Ovary (tissue), 3 donors: ENCODE results near the gene SDCCAG8.

Experiments
- POLR2A ChIP-seq: fragments of 450-650 bp; IDR thresholded peaks from one replicate; pipeline ENCODE4 v1.6.1; 2017; ENCODE audit warnings: antibody characterized with exemption, mild to moderate bottlenecking, moderate library complexity
- TF ChIP-seq, protein P1 (sequence below), 3 donors: fragments of 450-650 bp in 2 of 3; fragments of 200-600 bp in 1 of 3; IDR thresholded peaks; one replicate each; pipeline versions ENCODE4 v1.5.1 to v1.8.0; 2016 to 2022; ENCODE audit warnings: antibody characterized with exemption in 3 of 3, mild to moderate bottlenecking in 1 of 3
- donor health status: DM: no; HTN: no; CAD: no.

DNA sequence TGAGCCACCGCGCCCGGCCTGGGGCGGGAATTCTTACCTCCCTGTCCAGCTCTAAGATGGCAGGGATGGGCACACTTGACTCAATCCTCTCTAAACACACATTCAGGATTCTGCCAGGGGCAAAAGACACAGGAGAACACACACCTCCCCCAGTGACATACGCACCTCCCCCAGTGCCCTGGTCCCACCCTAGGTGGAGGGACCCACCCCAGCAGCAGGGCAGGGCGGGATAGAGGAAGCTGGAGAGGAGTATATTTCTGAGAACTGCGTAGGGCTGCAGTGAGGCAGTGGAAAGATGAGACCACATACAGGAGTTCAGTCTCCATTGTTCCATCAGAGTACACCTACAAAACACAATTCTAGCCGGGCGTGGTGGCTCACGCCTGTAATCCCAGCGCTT lies 92.5 kb downstream of the SDCCAG8 start:
- TF ChIP-seq, protein P1, sequence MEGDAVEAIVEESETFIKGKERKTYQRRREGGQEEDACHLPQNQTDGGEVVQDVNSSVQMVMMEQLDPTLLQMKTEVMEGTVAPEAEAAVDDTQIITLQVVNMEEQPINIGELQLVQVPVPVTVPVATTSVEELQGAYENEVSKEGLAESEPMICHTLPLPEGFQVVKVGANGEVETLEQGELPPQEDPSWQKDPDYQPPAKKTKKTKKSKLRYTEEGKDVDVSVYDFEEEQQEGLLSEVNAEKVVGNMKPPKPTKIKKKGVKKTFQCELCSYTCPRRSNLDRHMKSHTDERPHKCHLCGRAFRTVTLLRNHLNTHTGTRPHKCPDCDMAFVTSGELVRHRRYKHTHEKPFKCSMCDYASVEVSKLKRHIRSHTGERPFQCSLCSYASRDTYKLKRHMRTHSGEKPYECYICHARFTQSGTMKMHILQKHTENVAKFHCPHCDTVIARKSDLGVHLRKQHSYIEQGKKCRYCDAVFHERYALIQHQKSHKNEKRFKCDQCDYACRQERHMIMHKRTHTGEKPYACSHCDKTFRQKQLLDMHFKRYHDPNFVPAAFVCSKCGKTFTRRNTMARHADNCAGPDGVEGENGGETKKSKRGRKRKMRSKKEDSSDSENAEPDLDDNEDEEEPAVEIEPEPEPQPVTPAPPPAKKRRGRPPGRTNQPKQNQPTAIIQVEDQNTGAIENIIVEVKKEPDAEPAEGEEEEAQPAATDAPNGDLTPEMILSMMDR (IDR thresholded peaks at IDR 0.05) = no peak
- no peak for TF ChIP-seq POLR2A
